ENCODE measurements around the gene ANTKMT. TPM values are rescaled to one million over a fixed set of nuclear protein-coding genes. Genes with fewer than 3 reads are reported as not detected.

The ANTKMT gene, protein sequence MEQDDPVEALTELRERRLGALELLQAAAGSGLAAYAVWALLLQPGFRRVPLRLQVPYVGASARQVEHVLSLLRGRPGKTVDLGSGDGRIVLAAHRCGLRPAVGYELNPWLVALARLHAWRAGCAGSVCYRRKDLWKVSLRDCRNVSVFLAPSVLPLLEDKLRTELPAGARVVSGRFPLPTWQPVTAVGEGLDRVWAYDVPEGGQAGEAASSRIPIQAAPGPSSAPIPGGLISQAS
- 26.2 to 33.8 TPM (median 27.5 TPM) in 3 replicates for total RNA-seq

GRCh38 chr16:720990-721764, at the start of gene ANTKMT:
TSS of gene ANTKMT (plus strand) at chr16:721146. CDS start at chr16:721275, 129 bp downstream.
- Mint-ChIP-seq H3K27ac (peak within 1 kb of the TSS; percentile 92), H3K9me3 (no peaks in the 10 kb centered on the region), H3K27me3 (ENCODE audit: low read depth) (peaks cover 21% of the 10 kb centered on the region), H3K36me3 (no peaks in the 10 kb centered on the region), H3K4me1 (peaks cover 10% of the 10 kb centered on the region), H3K4me3 (peak within 1 kb of the TSS; percentile 77)
- TF ChIP-seq, protein P1, sequence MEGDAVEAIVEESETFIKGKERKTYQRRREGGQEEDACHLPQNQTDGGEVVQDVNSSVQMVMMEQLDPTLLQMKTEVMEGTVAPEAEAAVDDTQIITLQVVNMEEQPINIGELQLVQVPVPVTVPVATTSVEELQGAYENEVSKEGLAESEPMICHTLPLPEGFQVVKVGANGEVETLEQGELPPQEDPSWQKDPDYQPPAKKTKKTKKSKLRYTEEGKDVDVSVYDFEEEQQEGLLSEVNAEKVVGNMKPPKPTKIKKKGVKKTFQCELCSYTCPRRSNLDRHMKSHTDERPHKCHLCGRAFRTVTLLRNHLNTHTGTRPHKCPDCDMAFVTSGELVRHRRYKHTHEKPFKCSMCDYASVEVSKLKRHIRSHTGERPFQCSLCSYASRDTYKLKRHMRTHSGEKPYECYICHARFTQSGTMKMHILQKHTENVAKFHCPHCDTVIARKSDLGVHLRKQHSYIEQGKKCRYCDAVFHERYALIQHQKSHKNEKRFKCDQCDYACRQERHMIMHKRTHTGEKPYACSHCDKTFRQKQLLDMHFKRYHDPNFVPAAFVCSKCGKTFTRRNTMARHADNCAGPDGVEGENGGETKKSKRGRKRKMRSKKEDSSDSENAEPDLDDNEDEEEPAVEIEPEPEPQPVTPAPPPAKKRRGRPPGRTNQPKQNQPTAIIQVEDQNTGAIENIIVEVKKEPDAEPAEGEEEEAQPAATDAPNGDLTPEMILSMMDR (IDR thresholded peaks at IDR 0.05; ENCODE audit: unreplicated experiment) = no peak
- DNase-seq (ENCODE audit: low spot score in 2 of 2, unreplicated experiment in 2 of 2) = peak; percentile 80 to 84

DNA sequence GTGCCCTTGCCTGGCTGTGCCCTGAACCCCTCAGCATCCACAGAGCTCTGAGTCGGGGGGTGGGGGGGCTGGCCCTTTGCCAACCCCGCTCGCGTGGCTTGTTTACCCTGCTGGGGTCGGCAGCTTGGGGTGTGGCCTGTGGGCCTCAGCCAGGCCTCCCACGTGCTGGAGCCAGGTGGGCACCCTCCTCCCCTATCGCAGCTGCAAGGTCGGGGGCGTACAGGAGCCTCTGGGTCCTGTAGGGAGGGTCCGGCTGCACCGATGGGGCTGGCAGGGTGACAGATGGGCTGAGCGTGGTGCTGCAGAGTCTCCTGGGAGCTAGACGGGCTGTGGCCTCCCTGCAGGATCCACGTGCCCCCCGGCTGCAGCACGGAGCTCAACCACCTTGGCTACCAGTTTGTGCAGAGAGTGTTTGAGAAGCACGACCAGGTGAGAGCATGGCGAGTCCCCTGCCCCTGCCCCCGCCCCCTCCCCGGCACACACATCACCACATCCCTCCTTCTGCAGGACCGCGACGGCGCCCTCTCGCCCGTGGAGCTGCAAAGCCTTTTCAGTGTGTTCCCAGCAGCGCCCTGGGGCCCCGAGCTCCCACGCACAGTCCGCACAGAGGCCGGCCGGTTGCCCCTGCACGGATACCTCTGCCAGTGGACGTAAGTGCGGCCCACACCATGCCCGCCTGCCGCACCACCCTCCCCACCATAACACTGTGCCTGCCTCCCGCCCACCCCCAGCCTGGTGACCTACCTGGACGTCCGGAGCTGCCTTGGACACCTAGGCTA, 49.4 kb upstream of the ANTKMT start:
- Mint-ChIP-seq H3K27me3 (ENCODE audit: low read depth) (peaks cover 6% of the 10 kb centered on the region), H3K4me3 (no peak overlapping the region), H3K9me3 (no peaks in the 10 kb centered on the region), H3K36me3 (peaks cover 2% of the 10 kb centered on the region), H3K4me1 (peaks cover 5% of the 10 kb centered on the region), H3K27ac (no peak overlapping the region)
- DNase-seq (ENCODE audit: low spot score in 2 of 2, unreplicated experiment in 2 of 2) = no peak
- TF ChIP-seq, protein P1 (IDR thresholded peaks at IDR 0.05; ENCODE audit: unreplicated experiment) = no peak

DNA sequence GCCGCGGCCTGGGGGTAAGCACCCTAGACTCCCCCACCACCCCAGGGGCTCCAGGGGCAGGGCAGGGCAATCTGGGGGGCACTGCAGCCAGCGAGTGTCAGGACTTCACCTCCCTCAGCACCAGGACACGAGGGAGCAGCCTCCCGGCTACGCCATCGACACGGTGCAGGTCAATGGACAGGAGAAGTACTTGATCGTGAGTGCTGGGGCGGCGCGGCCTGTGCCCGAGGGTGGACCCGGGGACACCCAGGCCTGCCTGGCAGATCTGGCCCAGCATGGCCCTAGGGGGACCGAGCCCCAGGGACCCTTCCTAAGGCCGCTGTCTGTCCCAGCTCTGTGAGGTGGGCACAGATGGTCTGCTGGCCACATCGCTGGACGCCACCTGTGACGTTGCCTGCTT, 48.6 kb upstream of the ANTKMT start:
- peaks cover 10% of the 10 kb centered on the region for H3K27me3 Mint-ChIP-seq (ENCODE audit: low read depth)
- TF ChIP-seq, protein P1 (IDR thresholded peaks at IDR 0.05; ENCODE audit: unreplicated experiment) = no peak
- H3K27ac Mint-ChIP-seq = no peak overlapping the region
- no peak for DNase-seq (ENCODE audit: low spot score in 2 of 2, unreplicated experiment in 2 of 2)
- peaks cover 5% of the 10 kb centered on the region for H3K4me1 Mint-ChIP-seq
- no peaks in the 10 kb centered on the region for H3K9me3 Mint-ChIP-seq
- H3K4me3 Mint-ChIP-seq = no peak overlapping the region
- H3K36me3 Mint-ChIP-seq = peaks cover 2% of the 10 kb centered on the region

DNA sequence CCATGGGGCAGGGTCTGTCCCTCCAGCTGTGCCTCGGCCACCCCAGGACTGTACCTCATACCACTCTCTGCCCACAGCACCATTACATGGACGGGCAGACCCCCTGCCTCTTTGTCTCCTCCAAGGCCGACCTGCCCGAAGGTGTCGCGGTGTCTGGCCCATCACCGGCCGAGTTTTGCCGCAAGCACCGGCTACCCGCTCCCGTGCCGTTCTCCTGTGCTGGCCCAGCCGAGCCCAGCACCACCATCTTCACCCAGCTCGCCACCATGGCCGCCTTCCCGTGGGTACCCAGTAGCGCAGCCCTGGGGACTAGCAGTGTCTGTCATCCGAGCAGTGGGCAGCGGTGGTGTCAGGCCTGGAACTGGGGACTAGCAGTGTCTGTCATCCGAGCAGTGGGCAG, 48.1 kb upstream of the ANTKMT start:
- Mint-ChIP-seq H3K4me3 (no peak overlapping the region), H3K4me1 (peaks cover 2% of the 10 kb centered on the region), H3K27ac (no peak overlapping the region), H3K27me3 (ENCODE audit: low read depth) (peaks cover 10% of the 10 kb centered on the region), H3K36me3 (peaks cover 2% of the 10 kb centered on the region), H3K9me3 (no peaks in the 10 kb centered on the region)
- DNase-seq (ENCODE audit: low spot score in 2 of 2, unreplicated experiment in 2 of 2) = no peak
- TF ChIP-seq, protein P1 (IDR thresholded peaks at IDR 0.05; ENCODE audit: unreplicated experiment) = no peak

GRCh38 chr16:673399-673991, 47.5 kb upstream of the ANTKMT start:
- H3K36me3 Mint-ChIP-seq = peaks cover 2% of the 10 kb centered on the region
- TF ChIP-seq, protein P1 (IDR thresholded peaks at IDR 0.05; ENCODE audit: unreplicated experiment) = no peak
- H3K4me3 Mint-ChIP-seq = no peak overlapping the region
- no peak for DNase-seq (ENCODE audit: low spot score in 2 of 2, unreplicated experiment in 2 of 2)
- H3K27me3 Mint-ChIP-seq (ENCODE audit: low read depth) = peaks cover 10% of the 10 kb centered on the region
- peaks cover 2% of the 10 kb centered on the region for H3K4me1 Mint-ChIP-seq
- no peaks in the 10 kb centered on the region for H3K9me3 Mint-ChIP-seq
- no peak overlapping the region for H3K27ac Mint-ChIP-seq

All from mesothelial cell of epicardium (in vitro differentiated cells).